Activated effector memory CD4-positive, alpha-beta T cell treated with anti-CD3 and anti-CD28 coated beads, Interleukin-2, amount 50 U/mL, for 16 hours (primary cell): ENCODE data around the gene HOXA5.

Source experiments
- DNase-seq: peaks from one replicate; pipeline ENCODE4 v3.0.0-alpha.2; 2020

HOXA5 gene

GRCh38 chr7:27131390-27131819 is 12.1 kb downstream of the HOXA5 start:
- no peak for DNase-seq

- peak; percentile 87 for DNase-seq
Measured at GRCh38 chr7:27130540-27131389, 12.7 kb downstream of the HOXA5 start, which contains the start of gene HOXA4. TSS of gene HOXA4 (minus strand) at chr7:27130757. CDS start at chr7:27130733, 24 bp downstream.

GRCh38 chr7:27129729-27130539 is 13.5 kb downstream of the HOXA5 start:
- peak; percentile 61 for DNase-seq

GRCh38 chr7:27128776-27129728 is 14.4 kb downstream of the HOXA5 start:
- DNase-seq, result peak; percentile 47

GRCh38 chr7:27128034-27128433 is 15.4 kb downstream of the HOXA5 start:
- no peak for DNase-seq

GRCh38 chr7:27126596-27127327 is 16.7 kb downstream of the HOXA5 start:
- no peak for DNase-seq

GRCh38 chr7:27125986-27126394 is 17.5 kb downstream of the HOXA5 start:
- no peak for DNase-seq

GRCh38 chr7:27124902-27125689 is 18.4 kb downstream of the HOXA5 start:
- DNase-seq, result no peak

- peak; percentile 22 for DNase-seq
Measured at GRCh38 chr7:27124096-27124901, 19.2 kb downstream of the HOXA5 start.

- DNase-seq, result peak; percentile 39
Measured at GRCh38 chr7:27123477-27124053, 19.9 kb downstream of the HOXA5 start.

- peak; percentile 53 for DNase-seq
Measured at GRCh38 chr7:27123007-27123476, 20.4 kb downstream of the HOXA5 start.

GRCh38 chr7:27122077-27122910 is 21.2 kb downstream of the HOXA5 start:
- DNase-seq, result peak; percentile 27

GRCh38 chr7:27121684-27122076 is 21.8 kb downstream of the HOXA5 start:
- no peak for DNase-seq

GRCh38 chr7:27119412-27119911 is 24.0 kb downstream of the HOXA5 start:
- DNase-seq, result no peak

- DNase-seq, result peak; percentile 25
Measured at GRCh38 chr7:27118580-27118979, 24.9 kb downstream of the HOXA5 start.

GRCh38 chr7:27117887-27118491 is 25.5 kb downstream of the HOXA5 start:
- DNase-seq, result peak; percentile 22

GRCh38 chr7:27116962-27117886 is 26.3 kb downstream of the HOXA5 start:
- peak; percentile 41 for DNase-seq
